Chondrocyte (in vitro differentiated cells): ENCODE measurements around the gene SPEG. TPM values are rescaled to one million over a fixed set of nuclear protein-coding genes. Genes with fewer than 3 reads are reported as not detected.

Source experiments
- DNase-seq: peaks from one replicate; pipeline ENCODE4 v3.0.0; 2021; ENCODE audit warnings: mixed read lengths, low spot score
- H3K27ac Mint-ChIP-seq: one replicate; pipeline ENCODE4 v1.8.0; 2021; ENCODE audit warnings: mild to moderate bottlenecking, moderate library complexity, mixed read lengths; ENCODE audit not compliant: unreplicated experiment
- H3K27me3 Mint-ChIP-seq: 2 replicates; pipeline ENCODE4 v1.8.0; 2021; ENCODE audit warnings: low read depth, mixed read lengths
- H3K36me3 Mint-ChIP-seq: 2 replicates; pipeline ENCODE4 v1.8.0; 2021; ENCODE audit warnings: low read depth, mixed read lengths
- H3K4me1 Mint-ChIP-seq: 2 replicates; pipeline ENCODE4 v1.8.0; 2021; ENCODE audit warnings: low read depth, mild to moderate bottlenecking, mixed read lengths
- H3K4me3 Mint-ChIP-seq: one replicate; pipeline ENCODE4 v1.8.0; 2021; ENCODE audit warnings: mild to moderate bottlenecking, moderate library complexity, mixed read lengths; ENCODE audit not compliant: unreplicated experiment
- H3K9me3 Mint-ChIP-seq: 2 replicates; pipeline ENCODE4 v1.8.0; 2021; ENCODE audit warnings: low read depth, mixed read lengths
- total RNA-seq: library from RNA; stranded (reverse); gene quantifications from 3 replicates; pipeline ENCODE4 v1.2.1, GENCODE V29; 2021
- TF ChIP-seq, protein P1 (sequence below): fragments of 200-600 bp; sonication (generic); IDR thresholded peaks from 2 replicates; pipeline ENCODE4 v1.5.0; 2021; ENCODE audit warnings: antibody characterized with exemption, mild to moderate bottlenecking, moderate library complexity

Gene SPEG
- total RNA-seq, 1 donor from 2014 or later = 94.9 TPM

DNA sequence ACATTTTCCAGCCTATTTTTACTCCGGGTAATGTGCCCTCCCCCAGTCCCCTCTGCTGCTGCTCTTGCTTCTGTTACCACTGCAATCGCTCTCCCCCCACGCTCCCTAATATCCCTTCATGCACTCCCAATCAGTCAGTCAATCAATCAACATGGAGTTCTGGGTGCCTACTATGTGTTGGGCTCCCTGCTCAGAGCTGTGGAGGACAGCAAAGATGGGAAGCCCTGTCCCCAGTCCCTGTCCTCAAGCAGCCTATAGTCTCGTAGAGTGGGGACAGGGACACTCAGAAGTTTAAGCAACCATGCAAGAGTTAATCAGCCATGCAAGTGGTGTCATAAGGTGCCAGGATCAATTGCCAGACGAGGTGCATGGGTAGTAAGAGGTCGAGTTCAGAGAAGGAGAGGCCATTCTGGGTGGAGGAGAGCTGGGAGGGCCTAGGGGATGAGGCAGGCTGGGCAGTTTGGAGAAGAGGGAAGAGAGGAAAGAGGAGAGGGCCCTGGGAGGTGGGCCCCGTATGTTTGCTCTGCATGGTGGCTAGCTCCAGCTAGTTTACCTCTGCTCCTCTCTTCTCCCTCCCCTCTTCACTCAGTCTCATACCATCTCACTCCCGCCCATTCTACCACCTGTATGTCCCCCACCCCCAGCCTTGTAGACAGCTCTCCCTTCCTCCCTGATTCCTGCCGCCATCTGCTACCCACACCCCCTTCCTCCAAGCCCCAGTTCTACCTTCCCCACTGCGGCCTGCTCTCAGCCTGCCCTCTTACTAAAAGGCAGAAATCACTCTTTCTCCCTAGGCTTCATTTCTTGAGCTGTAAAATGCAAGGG, 83.5 kb downstream of the SPEG start:
- Mint-ChIP-seq H3K4me3 (no peak overlapping the region), H3K9me3 (no peaks in the 10 kb centered on the region), H3K27ac (no peak overlapping the region), H3K27me3 (peaks cover 42% of the 10 kb centered on the region), H3K4me1 (peaks cover 31% of the 10 kb centered on the region), H3K36me3 (no peaks in the 10 kb centered on the region)
- DNase-seq = no peak
- TF ChIP-seq, protein P1, sequence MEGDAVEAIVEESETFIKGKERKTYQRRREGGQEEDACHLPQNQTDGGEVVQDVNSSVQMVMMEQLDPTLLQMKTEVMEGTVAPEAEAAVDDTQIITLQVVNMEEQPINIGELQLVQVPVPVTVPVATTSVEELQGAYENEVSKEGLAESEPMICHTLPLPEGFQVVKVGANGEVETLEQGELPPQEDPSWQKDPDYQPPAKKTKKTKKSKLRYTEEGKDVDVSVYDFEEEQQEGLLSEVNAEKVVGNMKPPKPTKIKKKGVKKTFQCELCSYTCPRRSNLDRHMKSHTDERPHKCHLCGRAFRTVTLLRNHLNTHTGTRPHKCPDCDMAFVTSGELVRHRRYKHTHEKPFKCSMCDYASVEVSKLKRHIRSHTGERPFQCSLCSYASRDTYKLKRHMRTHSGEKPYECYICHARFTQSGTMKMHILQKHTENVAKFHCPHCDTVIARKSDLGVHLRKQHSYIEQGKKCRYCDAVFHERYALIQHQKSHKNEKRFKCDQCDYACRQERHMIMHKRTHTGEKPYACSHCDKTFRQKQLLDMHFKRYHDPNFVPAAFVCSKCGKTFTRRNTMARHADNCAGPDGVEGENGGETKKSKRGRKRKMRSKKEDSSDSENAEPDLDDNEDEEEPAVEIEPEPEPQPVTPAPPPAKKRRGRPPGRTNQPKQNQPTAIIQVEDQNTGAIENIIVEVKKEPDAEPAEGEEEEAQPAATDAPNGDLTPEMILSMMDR = no peak

- Mint-ChIP-seq H3K27ac (no peak overlapping the region), H3K4me1 (peaks cover 23% of the 10 kb centered on the region), H3K36me3 (no peaks in the 10 kb centered on the region), H3K4me3 (no peak overlapping the region), H3K9me3 (no peaks in the 10 kb centered on the region), H3K27me3 (peaks cover 31% of the 10 kb centered on the region)
- TF ChIP-seq, protein P1 = no peak
- DNase-seq = no peak
Observed at GRCh38 chr2:219519526-219519916, 84.9 kb downstream of the SPEG start.

DNA sequence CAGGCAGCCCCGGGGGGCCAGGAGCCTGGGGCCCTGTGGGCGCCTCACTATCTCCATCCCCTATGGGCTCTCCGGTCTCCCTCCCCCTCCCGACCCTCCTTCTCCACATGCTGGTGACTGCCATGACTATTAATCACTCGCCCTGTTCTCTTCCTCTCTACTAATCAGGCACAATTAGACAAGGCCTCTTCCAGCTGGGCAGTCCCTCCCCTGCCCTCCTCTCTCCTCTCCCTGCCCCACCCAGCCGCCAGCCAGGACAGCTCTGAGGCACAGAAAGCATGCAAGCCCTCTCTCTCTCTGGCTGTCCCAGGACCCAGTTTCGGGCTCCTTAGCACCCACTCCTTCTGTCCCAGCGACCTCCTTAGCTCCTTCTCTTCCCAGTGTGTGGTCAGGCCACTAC, 85.4 kb downstream of the SPEG start:
- Mint-ChIP-seq H3K27ac (no peak overlapping the region), H3K27me3 (peaks cover 29% of the 10 kb centered on the region), H3K4me1 (peaks cover 23% of the 10 kb centered on the region)

GRCh38 chr2:219521066-219521880, 86.6 kb downstream of the SPEG start:
- no peak for DNase-seq
- Mint-ChIP-seq H3K36me3 (no peaks in the 10 kb centered on the region), H3K4me1 (peaks cover 23% of the 10 kb centered on the region), H3K27me3 (peaks cover 21% of the 10 kb centered on the region), H3K27ac (peak overlapping the region; percentile 6), H3K4me3 (peak overlapping the region; percentile 31), H3K9me3 (no peaks in the 10 kb centered on the region)
- TF ChIP-seq, protein P1 = peak; percentile 89

More for the DNA sequence above, 85.4 kb downstream of the SPEG start:
- Mint-ChIP-seq H3K36me3 (no peaks in the 10 kb centered on the region), H3K4me3 (no peak overlapping the region), H3K9me3 (no peaks in the 10 kb centered on the region)
- TF ChIP-seq, protein P1 = no peak
- no peak for DNase-seq
